Activated CD4-positive, alpha-beta memory T cell treated with anti-CD3 and anti-CD28 coated beads for 36 hours (primary cell): ENCODE measurements around the gene TSPAN6. TPM values are rescaled to one million over a fixed set of nuclear protein-coding genes. Genes with fewer than 3 reads are reported as not detected.

Experiments
- CTCF ChIA-PET: fragments of 350-600 bp; sonication (Branson Sonifier 250); formaldehyde crosslinking; loops from one replicate; lab custom pipeline; 2021; ENCODE audit warnings: antibody characterized with exemption, inconsistent platforms; lab: Charles Lee
- POLR2A ChIA-PET: fragments of 350-600 bp; sonication (Branson Sonifier 250); formaldehyde crosslinking; loops from one replicate; lab custom pipeline; 2021; ENCODE audit warnings: antibody characterized with exemption; lab: Charles Lee
- DNase-seq: peaks from one replicate; pipeline ENCODE4 v3.0.0-alpha.2; 2020
- H3K27ac Mint-ChIP-seq: one replicate; pipeline ENCODE4 v1.8.0; 2021; ENCODE audit warnings: mixed read lengths
- H3K27me3 Mint-ChIP-seq: one replicate; pipeline ENCODE4 v1.8.0; 2021; ENCODE audit warnings: mixed read lengths
- H3K36me3 Mint-ChIP-seq: one replicate; pipeline ENCODE4 v1.8.0; 2021; ENCODE audit warnings: mixed read lengths
- H3K4me1 Mint-ChIP-seq: one replicate; pipeline ENCODE4 v1.8.0; 2021; ENCODE audit warnings: low read depth, mixed read lengths
- H3K4me3 Mint-ChIP-seq: one replicate; pipeline ENCODE4 v1.8.0; 2021; ENCODE audit warnings: mild to moderate bottlenecking, mixed read lengths
- H3K9me3 Mint-ChIP-seq: one replicate; pipeline ENCODE4 v1.8.0; 2021; ENCODE audit warnings: mixed read lengths
- intact Hi-C: fragments of 100-400 bp; cut with micrococcal nuclease; formaldehyde crosslinking; loops from one replicate; pipeline ENCODE4 v1.15.1; 2023
- total RNA-seq, 2 experiments: library from RNA; stranded (reverse); gene quantifications; one replicate each; pipeline ENCODE4 v1.2.3, GENCODE V29; 2021

The TSPAN6 gene
- total RNA-seq, 2 experiments from 2014 or later, result 0.19 TPM; not detected in 1

DNA sequence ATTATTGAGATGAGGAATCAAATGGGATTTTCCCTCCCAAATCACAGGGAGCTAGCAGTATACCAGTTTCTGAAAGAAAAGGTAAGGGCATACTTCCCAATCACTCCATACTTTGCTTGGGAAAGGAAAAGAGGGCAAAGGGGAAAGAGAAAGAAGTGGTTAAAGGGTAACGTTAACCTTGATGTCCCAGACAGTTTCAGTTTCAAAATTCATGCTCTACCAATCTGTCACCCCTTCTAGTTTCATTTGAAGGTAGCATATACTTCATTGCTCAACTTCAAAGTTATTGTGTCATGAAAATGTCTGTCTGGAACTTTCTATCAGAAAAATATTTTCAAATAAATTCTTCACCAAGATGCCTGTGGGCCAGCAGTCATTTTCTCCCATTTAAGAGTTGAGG lies 35.8 kb downstream of the TSPAN6 start:
- no peak overlapping the region for H3K4me3 Mint-ChIP-seq
- CTCF ChIA-PET, result no interaction called here
- intact Hi-C loops, result no loop called here
- POLR2A ChIA-PET, result no interaction called here
- no peaks in the 10 kb centered on the region for H3K36me3 Mint-ChIP-seq
- DNase-seq, result no peak
- H3K27me3 Mint-ChIP-seq, result no peaks in the 10 kb centered on the region
- H3K27ac Mint-ChIP-seq, result no peak overlapping the region
- no peaks in the 10 kb centered on the region for H3K4me1 Mint-ChIP-seq
- H3K9me3 Mint-ChIP-seq, result no peaks in the 10 kb centered on the region

DNA sequence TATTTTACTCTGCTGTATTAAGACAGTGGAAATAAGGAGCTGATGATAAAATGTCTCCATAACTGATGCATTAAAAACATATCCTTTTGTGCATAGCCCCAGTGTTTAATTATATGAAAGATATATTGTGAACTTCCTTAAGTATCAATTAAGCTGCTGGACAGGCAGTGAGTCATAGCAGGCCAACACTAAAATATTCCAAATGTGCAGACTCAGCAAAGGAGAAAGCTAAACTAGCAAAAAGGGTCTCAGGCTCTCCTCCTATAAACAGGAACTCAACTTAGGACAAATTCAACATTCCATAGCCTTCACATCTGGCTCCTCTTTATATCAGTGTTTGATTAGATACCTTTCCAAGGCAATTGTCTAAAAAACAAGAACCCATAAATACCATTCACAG lies 36.3 kb downstream of the TSPAN6 start:
- no peak for DNase-seq
- ChIA-PET CTCF (no interaction called here), POLR2A (no interaction called here)
- no peaks in the 10 kb centered on the region for H3K27me3 Mint-ChIP-seq
- H3K4me3 Mint-ChIP-seq, result no peak overlapping the region
- H3K4me1 Mint-ChIP-seq, result no peaks in the 10 kb centered on the region
- no peak overlapping the region for H3K27ac Mint-ChIP-seq
- H3K9me3 Mint-ChIP-seq, result no peaks in the 10 kb centered on the region
- H3K36me3 Mint-ChIP-seq, result no peaks in the 10 kb centered on the region
- intact Hi-C loops, result no loop called here

- ChIA-PET CTCF (no interaction called here), POLR2A (no interaction called here)
- no peaks in the 10 kb centered on the region for H3K4me1 Mint-ChIP-seq
- intact Hi-C loops, result no loop called here
- no peaks in the 10 kb centered on the region for H3K9me3 Mint-ChIP-seq
- no peak overlapping the region for H3K27ac Mint-ChIP-seq
- H3K36me3 Mint-ChIP-seq, result no peaks in the 10 kb centered on the region
- no peaks in the 10 kb centered on the region for H3K27me3 Mint-ChIP-seq
- H3K4me3 Mint-ChIP-seq, result no peak overlapping the region
- DNase-seq, result no peak
These were observed 37.1 kb downstream of the TSPAN6 start for GRCh38 chrX:100599456-100599855.

GRCh38 chrX:100596601-100597000 lies 40.0 kb downstream of the TSPAN6 start:
- Mint-ChIP-seq H3K27ac (no peak overlapping the region), H3K27me3 (no peaks in the 10 kb centered on the region), H3K4me3 (no peak overlapping the region), H3K36me3 (no peaks in the 10 kb centered on the region), H3K4me1 (no peaks in the 10 kb centered on the region), H3K9me3 (no peaks in the 10 kb centered on the region)
- POLR2A ChIA-PET, result no interaction called here
- CTCF ChIA-PET, result no interaction called here
- intact Hi-C loops, result no loop called here
- DNase-seq, result no peak

GRCh38 chrX:100593581-100593980 lies 43.0 kb downstream of the TSPAN6 start:
- no peak overlapping the region for H3K4me3 Mint-ChIP-seq
- DNase-seq, result no peak
- H3K4me1 Mint-ChIP-seq, result no peaks in the 10 kb centered on the region
- no peak overlapping the region for H3K27ac Mint-ChIP-seq
- H3K36me3 Mint-ChIP-seq, result no peaks in the 10 kb centered on the region
- ChIA-PET CTCF (no interaction called here), POLR2A (no interaction called here)
- intact Hi-C loops, result no loop called here
- H3K9me3 Mint-ChIP-seq, result no peaks in the 10 kb centered on the region
- no peaks in the 10 kb centered on the region for H3K27me3 Mint-ChIP-seq

DNA sequence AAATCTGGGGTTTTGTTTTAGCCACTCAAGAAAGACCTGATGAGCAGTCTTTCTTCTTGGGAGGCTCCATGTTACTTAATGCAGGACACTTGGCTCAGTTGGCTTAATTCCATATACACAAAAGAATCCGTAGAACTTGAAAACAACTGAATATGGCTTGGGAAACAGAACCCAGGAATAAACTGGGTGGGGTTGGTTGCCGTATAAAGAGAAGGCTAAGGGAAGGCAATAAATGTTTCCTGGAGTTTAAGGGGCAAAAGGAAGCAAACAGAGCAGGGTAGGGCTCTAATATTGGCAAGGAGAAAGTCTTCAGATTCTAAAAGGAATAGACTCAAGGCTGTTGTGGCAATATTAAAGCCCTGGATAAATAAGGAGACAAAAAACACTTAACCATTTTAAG lies 43.5 kb downstream of the TSPAN6 start:
- Mint-ChIP-seq H3K4me1 (no peaks in the 10 kb centered on the region), H3K27ac (no peak overlapping the region), H3K9me3 (no peaks in the 10 kb centered on the region), H3K27me3 (peaks cover under 1% of the 10 kb centered on the region), H3K36me3 (no peaks in the 10 kb centered on the region), H3K4me3 (no peak overlapping the region)
- intact Hi-C loops, result no loop called here
- POLR2A ChIA-PET, result no interaction called here
- CTCF ChIA-PET, result no interaction called here
- DNase-seq, result no peak

DNA sequence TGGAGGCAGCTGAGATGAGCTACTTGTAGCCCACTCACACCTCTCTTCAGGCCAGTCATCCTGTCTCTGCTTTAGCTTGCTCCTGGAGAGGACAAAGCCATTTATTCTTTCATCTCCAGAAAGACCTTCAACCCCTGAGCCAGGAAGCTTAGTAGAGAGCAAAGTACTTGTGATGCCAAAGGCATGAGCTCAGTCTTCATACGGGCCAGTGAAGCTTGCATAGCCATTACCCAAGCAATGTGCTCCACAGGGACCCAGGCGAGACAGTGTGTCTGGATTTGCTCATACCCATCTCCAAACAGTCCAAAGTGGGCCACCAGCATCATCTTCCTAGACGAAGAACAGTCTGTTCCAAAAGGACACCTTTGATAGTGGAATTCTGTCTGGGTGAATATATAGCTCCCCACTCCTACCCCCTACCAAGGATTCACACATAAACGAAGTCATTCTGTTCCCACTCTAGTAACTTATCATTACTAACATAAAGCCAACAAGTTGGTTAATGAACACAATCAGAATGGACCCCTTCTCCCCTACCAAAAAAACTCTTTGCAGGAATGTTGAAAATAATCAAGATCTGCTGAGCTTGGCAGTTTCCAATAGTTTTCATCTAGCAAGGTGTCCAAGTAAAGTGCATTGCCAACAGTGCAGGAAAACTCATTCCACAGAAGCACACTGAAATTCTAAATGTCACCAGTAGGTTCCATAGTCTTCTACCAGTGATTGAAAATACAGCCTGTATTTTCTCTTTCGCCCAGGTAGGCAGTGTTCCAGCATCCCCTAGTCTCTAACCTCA lies 45.2 kb downstream of the TSPAN6 start:
- Mint-ChIP-seq H3K9me3 (no peaks in the 10 kb centered on the region), H3K4me1 (no peaks in the 10 kb centered on the region), H3K27ac (no peak overlapping the region), H3K4me3 (no peak overlapping the region), H3K36me3 (no peaks in the 10 kb centered on the region), H3K27me3 (peaks cover 2% of the 10 kb centered on the region)
- CTCF ChIA-PET, result no interaction called here
- intact Hi-C loops, result no loop called here
- POLR2A ChIA-PET, result no interaction called here
- DNase-seq, result no peak

DNA sequence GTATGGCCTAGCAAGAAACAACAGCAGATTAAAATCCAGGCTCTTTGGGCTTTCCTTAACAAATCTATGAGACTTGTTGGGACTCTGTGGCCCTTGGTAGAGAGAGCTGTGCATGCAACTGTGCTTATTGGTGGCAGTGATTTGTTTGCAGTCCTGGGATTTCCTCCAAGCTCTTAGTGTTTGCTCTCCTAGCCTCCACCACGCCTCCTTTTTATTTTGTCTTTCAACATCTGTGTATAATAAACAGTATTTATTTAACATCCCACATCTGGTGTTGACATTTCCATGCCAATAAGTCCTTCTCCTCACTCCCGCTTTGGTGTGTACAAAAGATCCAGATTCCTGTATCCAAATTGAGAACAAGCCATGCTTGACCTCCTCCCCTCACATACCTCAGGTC lies 48.7 kb downstream of the TSPAN6 start:
- H3K4me1 Mint-ChIP-seq, result no peaks in the 10 kb centered on the region
- H3K36me3 Mint-ChIP-seq, result no peaks in the 10 kb centered on the region
- ChIA-PET CTCF (no interaction called here), POLR2A (no interaction called here)
- no peak for DNase-seq
- H3K9me3 Mint-ChIP-seq, result no peaks in the 10 kb centered on the region
- H3K27ac Mint-ChIP-seq, result no peak overlapping the region
- intact Hi-C loops, result no loop called here
- no peak overlapping the region for H3K4me3 Mint-ChIP-seq
- H3K27me3 Mint-ChIP-seq, result peaks cover 5% of the 10 kb centered on the region

GRCh38 chrX:100586747-100587146 lies 49.9 kb downstream of the TSPAN6 start:
- H3K4me1 Mint-ChIP-seq, result no peaks in the 10 kb centered on the region
- no peak for DNase-seq
- ChIA-PET POLR2A (no interaction called here), CTCF (no interaction called here)
- no peak overlapping the region for H3K27ac Mint-ChIP-seq
- intact Hi-C loops, result no loop called here
- H3K27me3 Mint-ChIP-seq, result peaks cover 5% of the 10 kb centered on the region
- H3K36me3 Mint-ChIP-seq, result no peaks in the 10 kb centered on the region
- no peaks in the 10 kb centered on the region for H3K9me3 Mint-ChIP-seq
- no peak overlapping the region for H3K4me3 Mint-ChIP-seq

DNA sequence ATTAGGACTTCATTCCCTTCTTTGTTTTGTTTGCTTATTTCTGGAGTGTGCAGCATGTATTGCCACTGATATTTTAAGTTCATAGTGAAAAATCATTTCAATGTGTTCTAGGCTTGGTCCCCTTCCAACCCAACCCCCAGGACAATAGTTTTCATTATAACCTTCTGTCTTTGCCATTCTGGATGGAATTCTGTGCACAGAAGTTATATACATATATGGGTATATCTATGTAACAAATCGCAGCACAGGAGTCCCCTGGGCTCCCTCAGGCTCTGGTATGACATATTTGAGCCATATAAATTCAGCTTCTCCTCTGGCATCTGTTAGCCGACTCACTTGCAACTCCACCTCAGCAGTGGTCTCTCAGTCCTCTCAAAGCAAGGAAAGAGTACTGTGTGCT lies 52.0 kb downstream of the TSPAN6 start, which contains the start of gene TNMD:
Gene TNMD (plus strand): TSS at position 326 of the 400 bp plus-strand sequence. CDS start 83 bp downstream, outside the sequence.
- ChIA-PET CTCF (no interaction called here), POLR2A (no interaction called here)
- no peaks in the 10 kb centered on the region for H3K36me3 Mint-ChIP-seq
- no peaks in the 10 kb centered on the region for H3K4me1 Mint-ChIP-seq
- H3K27ac Mint-ChIP-seq, result no peak within 1 kb of the TSS
- H3K9me3 Mint-ChIP-seq, result no peaks in the 10 kb centered on the region
- intact Hi-C loops, result no loop called here
- H3K4me3 Mint-ChIP-seq, result no peak within 1 kb of the TSS
- peaks cover 5% of the 10 kb centered on the region for H3K27me3 Mint-ChIP-seq
- DNase-seq, result no peak

Other genes starting within 250 kb of the TSPAN6 start
- not detected for gene PCDH19, start 226.5 kb downstream of the TSPAN6 start, total RNA-seq
- not detected for gene TNMD, start 51.9 kb downstream of the TSPAN6 start, total RNA-seq
- not detected for gene SRPX2, start 7.4 kb upstream of the TSPAN6 start, total RNA-seq
- gene SYTL4, start 95.3 kb upstream of the TSPAN6 start, total RNA-seq, result not detected
- 10 to 100 TPM; 41.3 to 42.8 TPM for gene CSTF2, start 183.6 kb upstream of the TSPAN6 start, total RNA-seq
- not detected for gene NOX1, start 237.6 kb upstream of the TSPAN6 start, total RNA-seq